ENCODE results near the gene ELL. TPM values are rescaled to one million over a fixed set of nuclear protein-coding genes. Genes with fewer than 3 reads are reported as not detected.
A peak's percentile ranks its signal among the peaks of the same experiment; 100 is the strongest.

ELL gene
- total and polyA plus RNA-seq, 9 of the 15 experiments (the other 6 are each of a cell fraction or from before 2014, with no cell fraction given): 0.24 to 22.5 (median 4.1) TPM

DNA sequence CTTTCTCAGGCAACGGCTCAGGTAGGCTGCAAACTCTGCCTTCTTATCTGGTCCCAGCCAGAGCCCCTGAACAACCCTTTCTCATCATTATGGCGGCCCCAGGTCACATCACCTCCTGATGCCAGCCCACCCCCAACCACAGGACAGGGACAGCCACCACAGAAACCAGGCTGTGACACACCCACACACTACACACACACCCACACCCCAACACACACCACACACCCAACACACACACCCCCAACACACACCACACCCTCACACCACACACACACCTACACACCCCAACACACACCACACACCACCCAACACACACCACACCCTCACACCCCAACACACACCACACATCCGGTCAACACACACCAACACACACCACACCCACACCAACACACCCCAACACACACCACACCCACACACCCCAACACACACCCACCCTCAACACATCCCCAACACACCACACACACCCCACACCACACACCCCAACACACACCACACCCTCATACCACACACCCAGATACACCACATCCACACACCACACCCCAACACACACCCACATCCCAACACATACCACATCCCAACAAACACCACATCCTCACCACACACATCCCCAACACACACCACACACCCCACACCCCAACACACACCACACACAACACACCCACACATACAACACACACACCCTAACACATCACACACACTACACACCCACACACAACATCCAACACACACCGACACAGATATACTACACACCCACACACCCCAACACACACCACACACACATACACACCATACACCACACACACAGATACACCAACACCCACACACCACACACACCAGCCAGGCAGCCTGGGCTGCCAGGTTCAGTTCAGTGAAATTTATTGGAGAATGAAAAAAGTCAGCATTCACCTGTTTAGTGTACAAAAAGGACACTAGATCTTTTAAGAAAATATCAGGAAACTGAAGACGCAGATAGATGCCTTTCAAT is 79.8 kb downstream of the ELL start (continued):
- TF ChIP-seq ZBTB1 (CRISPR knock-in tag; IDR thresholded peaks at IDR 0.05; ENCODE audit: borderline replicate concordance, low read depth) (peak; percentile 71; the same call in 1 of the 2 replicates), TAL1 (IDR thresholded peaks at IDR 0.05) (peak; percentile 56; the same call in 1 of the 2 replicates), YY1 (IDR thresholded peaks at IDR 0.05; ENCODE audit: borderline replicate concordance in 1 of 3, control insufficient read depth in 1 of 3, extremely low read depth in 1 of 3, insufficient read depth in 3 of 3, insufficient read length in 1 of 3, insufficient replicate concordance in 2 of 3, low read depth in 1 of 3, low read length in 2 of 3) (peak in 2 of 3 experiments; percentile 59 to 84), TOE1 (IDR thresholded peaks at IDR 0.05; ENCODE audit: borderline replicate concordance) (0 out of 2 replicates have a peak, but pooled peaks have one; percentile 37), TOE1 (CRISPR knock-in tag; IDR thresholded peaks at IDR 0.05; ENCODE audit: borderline replicate concordance, low read depth) (no peak)

- ATAC-seq: no peak
- WGBS (ENCODE audit: insufficient coverage, low coverage, missing lambda C conversion rate): 75% methylated on average over 19 of the region's 23 CpGs
- ChIA-PET CTCF (ENCODE audit: low intra/inter-chr PET ratio) (no interaction called here), POLR2A (interaction anchor here (0.6 to 1.6 kb wide), 8 partner anchors 9 to 160 kb away, joined by 3 to 4 read pairs (median 4); partner anchors contain the start of gene SSBP4)
- Histone ChIP-seq H3K27me3 (ENCODE audit: control insufficient read depth in 2 of 2, insufficient read depth in 2 of 2, low read length in 2 of 2) (no peaks in the 10 kb centered on the region), H3K9me1 (ENCODE audit: control insufficient read depth, insufficient read depth, low read length) (peaks cover 11% of the 10 kb centered on the region), H2AFZ (ENCODE audit: low read depth, low read length) (no peak overlapping the region), H3K79me2 (ENCODE audit: control insufficient read depth, insufficient read depth, low read length) (peaks cover 25% of the 10 kb centered on the region), H3K4me3 (no peak overlapping the region), H3K4me2 (ENCODE audit: insufficient read depth, low read length) (no peak overlapping the region), H3K9ac (ENCODE audit: insufficient read depth in 1 of 2, low read depth in 2 of 2, low read length in 2 of 2) (0 out of 4 replicates have a peak overlapping the region, but pooled peaks of 1 of the 2 experiments have one; percentile 20), H3K9me3 (replicated peaks; ENCODE audit: control insufficient read depth, insufficient read depth, low read depth, low read length) (no peaks in the 10 kb centered on the region), H3K36me3 (ENCODE audit: control insufficient read depth, insufficient read depth, low read length) (peaks cover 38% of the 10 kb centered on the region), H4K20me1 (replicated peaks; ENCODE audit: control insufficient read depth, insufficient read depth, low read length) (peaks cover 12% of the 10 kb centered on the region), H3K4me1 (replicated peaks in 1 of 2; ENCODE audit: control insufficient read depth in 2 of 2, insufficient read depth in 2 of 2, low read length in 2 of 2) (peaks cover 40 to 81% of the 10 kb centered on the region in 2 experiments), H3K27ac (ENCODE audit: extremely low read depth, low read depth, low read length) (no peak overlapping the region; the same call in 2 of the 3 replicates)
- in situ Hi-C loops (cut with MboI) (no loop called here), intact Hi-C loops (cut with micrococcal nuclease) (no loop called here)
- no peak for FAIRE-seq
- DNase-seq (ENCODE audit: extremely low read depth in 1 of 4, low spot score in 3 of 4): no peak
- BruUV-seq (replicated peaks): no TSS peak
- TF ChIP-seq BCOR (IDR thresholded peaks at IDR 0.05): peak; percentile 76
- TF ChIP-seq POLR2AphosphoS5 (IDR thresholded peaks at IDR 0.05; ENCODE audit: control insufficient read depth, insufficient read depth, low read depth, low read length): 0 out of 2 replicates have a peak, but pooled peaks have one; percentile 8
- TF ChIP-seq PTBP1 (IDR thresholded peaks at IDR 0.05; ENCODE audit: low read depth, low read length): peak; percentile 89; the same call in 1 of the 2 replicates
- TF ChIP-seq, protein P1, sequence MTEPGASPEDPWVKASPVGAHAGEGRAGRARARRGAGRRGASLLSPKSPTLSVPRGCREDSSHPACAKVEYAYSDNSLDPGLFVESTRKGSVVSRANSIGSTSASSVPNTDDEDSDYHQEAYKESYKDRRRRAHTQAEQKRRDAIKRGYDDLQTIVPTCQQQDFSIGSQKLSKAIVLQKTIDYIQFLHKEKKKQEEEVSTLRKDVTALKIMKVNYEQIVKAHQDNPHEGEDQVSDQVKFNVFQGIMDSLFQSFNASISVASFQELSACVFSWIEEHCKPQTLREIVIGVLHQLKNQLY (CRISPR knock-in tag; conservative IDR thresholded peaks at IDR 0.05): no peak
- no peak for TF ChIP-seq GABPB2 (CRISPR knock-in tag; conservative IDR thresholded peaks at IDR 0.05)
- TF ChIP-seq POLR2G (IDR thresholded peaks at IDR 0.05; ENCODE audit: low read depth, low read length): peak; percentile 55; the same call in 1 of the 2 replicates
- TF ChIP-seq ZNF766 (CRISPR knock-in tag; conservative IDR thresholded peaks at IDR 0.05): no peak
- peak; percentile 18 for TF ChIP-seq PCBP1 (IDR thresholded peaks at IDR 0.05; ENCODE audit: low read depth, low read length, poor library complexity, severe bottlenecking)
- peak; percentile 36 for TF ChIP-seq RBM22 (IDR thresholded peaks at IDR 0.05; ENCODE audit: low read depth, low read length, poor library complexity, severe bottlenecking)
- TF ChIP-seq KDM1A (IDR thresholded peaks at IDR 0.05): 0 out of 4 replicates have a peak, but pooled peaks of 1 of the 2 experiments have one; percentile 57
- no peak for TF ChIP-seq MIER1 (IDR thresholded peaks at IDR 0.05; ENCODE audit: low read depth)
Observed at GRCh38 chr19:18440936-18441803, 80.7 kb downstream of the ELL start.
